MM.1S (cell line): ENCODE measurements around the gene FOXL3.
"Not testable (repeated sequence)": the region's sequence is repeated elsewhere in the genome, so short reads cannot be mapped to it uniquely, and the experiment has no call there.

Experiments
- DNase-seq: peaks from one replicate; pipeline ENCODE4 v3.0.0-alpha.2; 2015
- H2AFZ ChIP-seq: fragments of 300-600 bp; sonication (generic); 2 replicates; pipeline ENCODE4 v1.6.0; 2016; ENCODE audit warnings: antibody characterized with exemption, low read length
- H3F3A ChIP-seq: fragments of 300-600 bp; sonication (generic); 2 replicates; pipeline ENCODE4 v1.6.1; 2016; ENCODE audit warnings: mild to moderate bottlenecking, antibody characterized with exemption, low read length, moderate library complexity, mixed read lengths; ENCODE audit not compliant: insufficient read depth
- H3K27ac ChIP-seq: fragments of 300-600 bp; sonication (generic); 2 replicates; pipeline ENCODE4 v1.5.1; 2016; ENCODE audit warnings: mild to moderate bottlenecking, low read length
- H3K27me3 ChIP-seq: fragments of 300-600 bp; sonication (generic); replicated peaks from 2 replicates; pipeline ENCODE4 v1.6.0; 2016; ENCODE audit warnings: low read length; ENCODE audit not compliant: insufficient read depth
- H3K36me3 ChIP-seq: fragments of 300-600 bp; sonication (generic); replicated peaks from 2 replicates; pipeline ENCODE4 v1.6.1; 2016; ENCODE audit warnings: mild to moderate bottlenecking, low read length, mixed read lengths; ENCODE audit not compliant: insufficient read depth
- H3K4me1 ChIP-seq: fragments of 300-600 bp; sonication (generic); 2 replicates; pipeline ENCODE4 v1.6.1; 2016; ENCODE audit warnings: low read length, mixed read lengths
- H3K4me2 ChIP-seq: fragments of 300-600 bp; sonication (generic); 2 replicates; pipeline ENCODE4 v1.6.0; 2016; ENCODE audit warnings: low read depth, low read length
- H3K4me3 ChIP-seq: fragments of 300-600 bp; sonication (generic); 2 replicates; pipeline ENCODE4 v1.5.1; 2016; ENCODE audit warnings: low read length, mixed read lengths
- H3K79me2 ChIP-seq: fragments of 300-600 bp; sonication (generic); 2 replicates; pipeline ENCODE4 v1.6.1; 2016; ENCODE audit warnings: mixed run types, low read length, mixed read lengths
- H3K9ac ChIP-seq: fragments of 300-600 bp; sonication (generic); 2 replicates; pipeline ENCODE4 v1.6.1; 2016; ENCODE audit warnings: low read length, mixed read lengths
- H3K9me2 ChIP-seq: fragments of 300-600 bp; sonication (generic); replicated peaks from 2 replicates; pipeline ENCODE4 v1.6.1; 2016; ENCODE audit warnings: mild to moderate bottlenecking, low read length, mixed read lengths; ENCODE audit not compliant: insufficient read depth
- H3K9me3 ChIP-seq: fragments of 300-600 bp; sonication (generic); replicated peaks from 2 replicates; pipeline ENCODE4 v1.6.1; 2016; ENCODE audit warnings: mild to moderate bottlenecking, low read length, mixed read lengths; ENCODE audit not compliant: insufficient read depth
- H4K20me1 ChIP-seq: fragments of 300-600 bp; sonication (generic); 2 replicates; pipeline ENCODE4 v1.6.1; 2016; ENCODE audit warnings: mild to moderate bottlenecking, low read length, moderate library complexity, mixed read lengths; ENCODE audit not compliant: insufficient read depth
- EZH2 ChIP-seq: fragments of 300-600 bp; sonication (generic); optimal IDR thresholded peaks from 2 replicates; pipeline ENCODE3; 2017; ENCODE audit warnings: low read depth, mild to moderate bottlenecking, antibody characterized with exemption, low read length, mixed read lengths
- EZH2phosphoT487 ChIP-seq: fragments of 300-600 bp; sonication (generic); IDR thresholded peaks from 2 replicates; pipeline ENCODE4 v1.6.1; 2018; ENCODE audit warnings: antibody characterized with exemption, low read length
- TF ChIP-seq, protein P1 (sequence below): fragments of 300-600 bp; sonication (generic); IDR thresholded peaks from 2 replicates; pipeline ENCODE4 v1.5.1; 2016; ENCODE audit warnings: antibody characterized with exemption, low read length, mixed read lengths

The FOXL3 gene

DNA sequence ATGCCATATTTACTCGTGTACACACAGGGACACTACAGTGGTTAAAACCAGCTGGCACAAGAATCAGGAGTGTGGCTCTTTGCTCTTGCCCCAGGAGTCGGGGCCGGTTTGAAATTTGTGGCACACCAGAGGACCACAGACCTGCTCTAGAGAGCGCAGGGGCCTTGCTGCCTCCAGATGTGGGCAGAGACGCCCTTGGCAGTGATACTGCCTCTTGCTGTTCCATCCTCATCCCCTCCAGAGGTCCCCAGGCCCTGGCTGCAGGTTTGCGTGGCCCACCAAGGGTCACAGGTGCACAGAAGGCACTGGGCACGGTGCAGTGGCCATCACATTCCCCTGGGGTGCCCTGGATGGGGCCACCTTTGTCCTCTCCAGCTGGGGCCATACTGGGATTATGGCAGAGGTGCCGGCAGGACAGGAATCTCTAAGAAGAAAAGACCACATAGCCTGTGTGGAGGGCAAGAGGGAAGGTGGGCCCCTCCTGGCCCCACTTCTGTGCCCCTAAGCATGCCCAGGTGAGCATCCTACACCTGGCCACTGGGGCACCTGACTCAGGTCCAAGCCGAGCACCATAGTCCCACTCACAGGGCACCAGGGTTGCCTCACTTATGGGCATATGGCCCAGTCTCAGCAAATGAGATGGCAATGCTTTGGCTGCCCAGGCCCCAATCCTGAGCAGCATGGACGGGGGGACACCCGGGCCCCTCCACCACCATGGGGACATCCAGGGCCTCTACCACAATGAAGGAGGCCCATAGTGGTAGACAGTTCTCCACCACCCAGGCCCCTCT is 45.6 kb downstream of the FOXL3 start:
- Histone ChIP-seq H3K4me2 (no peak overlapping the region), H3K9ac (no peak overlapping the region), H3K79me2 (no peaks in the 10 kb centered on the region), H3K9me3 (no peaks in the 10 kb centered on the region), H3K4me1 (no peaks in the 10 kb centered on the region), H3K27ac (no peak overlapping the region), H3K4me3 (no peak overlapping the region), H4K20me1 (no peaks in the 10 kb centered on the region), H3K9me2 (no peaks in the 10 kb centered on the region), H3F3A (no peaks in the 10 kb centered on the region), H3K36me3 (no peaks in the 10 kb centered on the region), H3K27me3 (no peaks in the 10 kb centered on the region), H2AFZ (no peak overlapping the region)
- DNase-seq, result no peak
- TF ChIP-seq EZH2phosphoT487 (no peak), EZH2 (no peak)
- TF ChIP-seq, protein P1, sequence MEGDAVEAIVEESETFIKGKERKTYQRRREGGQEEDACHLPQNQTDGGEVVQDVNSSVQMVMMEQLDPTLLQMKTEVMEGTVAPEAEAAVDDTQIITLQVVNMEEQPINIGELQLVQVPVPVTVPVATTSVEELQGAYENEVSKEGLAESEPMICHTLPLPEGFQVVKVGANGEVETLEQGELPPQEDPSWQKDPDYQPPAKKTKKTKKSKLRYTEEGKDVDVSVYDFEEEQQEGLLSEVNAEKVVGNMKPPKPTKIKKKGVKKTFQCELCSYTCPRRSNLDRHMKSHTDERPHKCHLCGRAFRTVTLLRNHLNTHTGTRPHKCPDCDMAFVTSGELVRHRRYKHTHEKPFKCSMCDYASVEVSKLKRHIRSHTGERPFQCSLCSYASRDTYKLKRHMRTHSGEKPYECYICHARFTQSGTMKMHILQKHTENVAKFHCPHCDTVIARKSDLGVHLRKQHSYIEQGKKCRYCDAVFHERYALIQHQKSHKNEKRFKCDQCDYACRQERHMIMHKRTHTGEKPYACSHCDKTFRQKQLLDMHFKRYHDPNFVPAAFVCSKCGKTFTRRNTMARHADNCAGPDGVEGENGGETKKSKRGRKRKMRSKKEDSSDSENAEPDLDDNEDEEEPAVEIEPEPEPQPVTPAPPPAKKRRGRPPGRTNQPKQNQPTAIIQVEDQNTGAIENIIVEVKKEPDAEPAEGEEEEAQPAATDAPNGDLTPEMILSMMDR, result no peak

DNA sequence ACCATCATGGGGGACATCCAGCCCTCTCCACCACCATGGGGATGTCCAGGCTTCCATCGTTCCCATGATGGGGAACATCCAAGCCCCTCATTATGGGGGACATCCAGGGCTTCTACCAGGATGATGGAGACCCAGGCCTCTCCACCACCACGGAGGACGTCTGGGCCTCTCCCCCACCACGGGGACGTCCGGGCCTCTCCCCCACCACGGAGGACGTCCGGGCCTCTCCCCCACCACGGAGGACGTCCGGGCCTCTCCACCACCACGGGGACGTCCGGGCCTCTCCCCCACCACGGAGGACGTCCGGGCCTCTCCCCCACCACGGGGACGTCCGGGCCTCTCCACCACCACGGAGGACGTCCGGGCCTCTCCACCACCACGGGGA is 46.2 kb downstream of the FOXL3 start:
- not testable (repeated sequence) for H3K36me3 ChIP-seq, H3K9ac ChIP-seq, H2AFZ ChIP-seq, H3K27me3 ChIP-seq, H4K20me1 ChIP-seq, H3F3A ChIP-seq, DNase-seq, H3K9me3 ChIP-seq, H3K4me1 ChIP-seq, H3K4me2 ChIP-seq, H3K4me3 ChIP-seq, H3K27ac ChIP-seq, H3K79me2 ChIP-seq, H3K9me2 ChIP-seq

DNA sequence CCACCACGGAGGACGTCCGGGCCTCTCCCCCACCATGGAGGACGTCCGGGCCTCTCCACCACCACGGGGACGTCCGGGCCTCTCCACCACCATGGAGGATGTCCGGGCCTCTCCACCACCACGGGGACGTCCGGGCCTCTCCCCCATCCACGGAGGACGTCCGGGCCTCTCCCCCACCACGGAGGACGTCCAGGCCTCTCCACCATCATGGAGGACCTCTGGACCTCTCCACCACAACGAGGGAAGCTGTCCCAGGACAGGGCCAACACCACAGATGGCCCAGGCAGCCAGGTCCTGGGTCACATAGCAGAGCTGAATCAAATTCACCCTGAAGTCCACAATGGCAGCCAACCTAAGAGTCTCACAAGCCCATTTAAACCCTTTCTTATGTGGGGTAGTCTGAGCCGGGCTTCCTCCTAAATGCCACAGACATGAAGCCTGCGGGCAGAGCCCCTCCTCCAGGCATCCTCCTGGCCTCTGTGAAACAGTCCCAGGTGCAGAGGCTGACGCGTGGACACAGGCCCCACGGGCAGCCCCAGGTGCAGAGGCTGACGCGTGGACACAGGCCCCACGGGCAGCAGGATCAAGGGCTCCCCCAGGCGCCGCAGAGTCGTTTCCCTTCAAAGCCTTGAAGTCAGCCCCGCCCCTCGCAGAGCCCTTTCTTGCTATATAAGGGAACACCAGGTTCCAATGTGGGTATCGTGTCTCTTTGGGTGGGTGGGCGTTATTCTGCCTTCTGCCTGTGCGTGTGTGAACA is 47.0 kb downstream of the FOXL3 start:
- no peaks in the 10 kb centered on the region for H4K20me1 ChIP-seq
- DNase-seq, result no peak
- TF ChIP-seq, protein P1, result no peak
- TF ChIP-seq EZH2phosphoT487 (no peak), EZH2 (no peak)
- no peak overlapping the region for H3K27ac ChIP-seq
- no peak overlapping the region for H3K4me3 ChIP-seq
- H3K9me2 ChIP-seq, result no peaks in the 10 kb centered on the region
- H3K9ac ChIP-seq, result no peak overlapping the region
- H2AFZ ChIP-seq, result no peak overlapping the region
- H3K36me3 ChIP-seq, result no peaks in the 10 kb centered on the region
- no peaks in the 10 kb centered on the region for H3K27me3 ChIP-seq
- no peaks in the 10 kb centered on the region for H3K79me2 ChIP-seq
- H3F3A ChIP-seq, result no peaks in the 10 kb centered on the region
- no peaks in the 10 kb centered on the region for H3K9me3 ChIP-seq
- no peak overlapping the region for H3K4me2 ChIP-seq
- no peaks in the 10 kb centered on the region for H3K4me1 ChIP-seq

DNA sequence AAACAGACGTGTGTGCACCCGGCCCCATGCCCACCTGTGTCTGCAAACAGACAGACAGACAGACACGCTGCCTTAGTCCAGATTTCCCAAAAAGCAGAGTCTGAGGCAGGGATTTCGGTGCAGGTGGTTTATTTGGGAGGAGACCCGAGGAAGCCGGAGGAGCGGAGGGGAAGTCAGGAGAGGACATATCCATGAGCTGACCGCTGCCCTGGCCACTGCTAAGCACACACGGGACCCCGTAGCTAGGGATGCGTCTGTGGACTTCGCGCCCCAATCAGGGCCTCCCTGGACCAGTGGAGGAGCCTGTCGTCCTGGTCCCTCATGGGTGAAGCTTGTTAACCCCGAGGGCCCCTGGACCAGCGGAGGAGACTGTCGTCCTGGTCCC is 47.6 kb downstream of the FOXL3 start:
- Histone ChIP-seq H2AFZ (no peak overlapping the region), H3K9me2 (no peaks in the 10 kb centered on the region)

More for the DNA sequence above, 47.6 kb downstream of the FOXL3 start:
- no peaks in the 10 kb centered on the region for H3K36me3 ChIP-seq
- H3K79me2 ChIP-seq, result no peaks in the 10 kb centered on the region
- no peaks in the 10 kb centered on the region for H3K27me3 ChIP-seq
- H4K20me1 ChIP-seq, result no peaks in the 10 kb centered on the region
- TF ChIP-seq, protein P1, result no peak
- no peak for TF ChIP-seq EZH2phosphoT487
- no peak for TF ChIP-seq EZH2
- H3K4me2 ChIP-seq, result no peak overlapping the region
- H3K4me3 ChIP-seq, result no peak overlapping the region
- DNase-seq, result no peak
- no peak overlapping the region for H3K27ac ChIP-seq
- no peaks in the 10 kb centered on the region for H3K4me1 ChIP-seq
- no peak overlapping the region for H3K9ac ChIP-seq
- no peaks in the 10 kb centered on the region for H3K9me3 ChIP-seq
- H3F3A ChIP-seq, result no peaks in the 10 kb centered on the region
